Islet precursor cell (in vitro differentiated cells): ENCODE results near the gene ATF7.
A peak's percentile ranks its signal among the peaks of the same experiment; 100 is the strongest.
"Not testable (repeated sequence)": the region's sequence is repeated elsewhere in the genome, so short reads cannot be mapped to it uniquely, and the experiment has no call there.

Experiments used
- DNase-seq: peaks from one replicate; pipeline ENCODE4 v3.0.0-alpha.2; 2018

Gene ATF7

DNA sequence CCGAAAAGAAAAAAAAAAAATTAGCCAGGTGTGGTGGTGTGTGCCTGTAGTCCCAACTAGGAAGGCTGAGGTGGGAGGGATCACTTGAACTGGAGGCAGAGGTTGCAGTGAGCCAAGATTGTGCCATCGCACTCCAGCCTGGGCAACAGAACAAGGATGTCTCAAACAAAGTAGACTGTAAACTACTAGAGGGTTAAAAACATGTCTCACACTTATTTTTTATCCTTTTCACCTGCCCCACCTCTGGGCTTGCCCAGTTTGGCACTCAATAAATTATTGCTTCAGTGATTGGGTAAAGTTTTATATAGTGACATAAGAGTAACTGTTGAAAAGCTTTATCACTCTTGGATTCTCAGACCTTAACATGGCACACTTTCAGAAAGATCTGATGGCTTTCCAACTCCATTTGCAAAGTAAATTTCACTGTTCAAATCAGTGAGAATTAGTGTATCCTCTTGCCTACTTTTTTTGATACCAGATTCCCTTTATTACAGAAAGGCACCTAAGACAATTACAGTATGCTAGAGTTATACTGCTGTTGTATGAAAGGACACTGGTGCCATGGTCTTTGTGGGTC, 62.6 kb downstream of the ATF7 start:
- DNase-seq = no peak

- DNase-seq = no peak
These were observed 64.6 kb downstream of the ATF7 start for GRCh38 chr12:53561590-53561953.

DNA sequence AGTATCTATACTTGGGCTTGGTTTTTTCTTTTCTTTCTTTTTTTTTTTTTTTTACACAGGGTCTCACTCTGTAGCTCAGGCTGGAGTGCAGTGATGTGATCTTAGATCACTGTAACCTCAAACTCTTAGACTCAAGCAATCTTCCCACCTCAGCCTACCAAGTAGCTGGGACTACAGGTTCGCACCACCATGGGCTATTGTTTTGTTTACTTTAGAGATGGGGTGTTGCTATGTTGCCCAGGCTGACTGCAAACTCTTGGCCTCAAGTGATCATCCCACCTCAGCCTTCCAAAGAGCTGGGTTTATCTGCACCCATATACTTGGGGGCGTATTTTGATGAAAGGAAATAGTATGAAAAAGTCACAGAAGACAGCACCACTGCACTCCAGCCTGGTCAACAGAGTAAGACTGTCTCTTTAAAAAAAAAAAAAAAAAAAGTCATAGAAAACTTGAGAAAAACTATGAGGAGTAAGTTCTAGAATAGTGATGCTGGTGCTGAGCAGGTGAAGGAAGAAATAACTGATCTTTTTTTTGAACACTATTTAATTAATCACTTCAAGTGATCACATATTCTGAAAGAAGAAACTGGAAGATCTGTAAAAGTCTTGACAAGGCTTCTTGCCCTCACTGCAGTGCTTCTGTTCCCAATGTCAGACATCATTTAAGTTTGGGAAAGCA, 65.1 kb downstream of the ATF7 start:
- no peak for DNase-seq

GRCh38 chr12:53560351-53560750, 65.8 kb downstream of the ATF7 start:
- DNase-seq = no peak

DNA sequence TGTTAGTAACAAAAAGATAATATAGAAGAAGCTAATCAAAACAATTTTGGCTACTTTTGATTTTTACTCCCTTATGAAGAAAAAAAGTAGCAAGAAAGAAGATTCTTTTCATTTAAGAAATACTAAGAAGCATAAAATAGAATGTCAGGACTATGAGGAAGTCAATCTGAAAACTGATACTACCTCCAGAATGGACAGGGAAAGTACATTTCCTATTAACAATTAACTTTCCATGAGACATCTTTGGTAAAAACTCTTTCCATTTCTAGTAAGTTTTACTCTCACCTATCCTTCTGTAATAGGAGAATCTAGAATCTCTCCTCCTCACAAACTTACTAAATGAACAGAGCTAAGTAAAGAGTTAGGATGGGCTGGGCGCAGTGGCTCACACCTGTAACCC, 67.6 kb downstream of the ATF7 start:
- DNase-seq = no peak

- DNase-seq = no peak
These were observed 73.5 kb downstream of the ATF7 start for GRCh38 chr12:53552361-53553327.

DNA sequence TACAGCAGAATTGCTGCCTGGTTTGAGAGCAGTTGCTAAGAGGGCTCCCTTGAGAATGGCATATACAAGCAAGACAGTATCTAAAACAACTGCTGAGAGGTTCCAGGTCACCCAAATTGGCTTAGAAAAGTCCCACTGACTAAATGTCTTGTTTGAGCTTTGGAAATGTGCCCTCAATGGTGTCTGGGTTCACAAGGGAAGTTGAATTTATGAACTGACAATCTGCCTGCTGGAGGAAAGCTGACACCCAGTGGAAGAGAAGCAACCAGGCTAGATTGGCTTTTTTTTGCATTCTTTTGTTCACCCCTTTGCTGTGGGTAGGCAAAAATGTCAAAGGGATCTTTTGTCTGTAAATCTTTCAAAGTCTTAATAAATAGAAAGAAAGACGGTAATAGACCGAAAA, 74.3 kb downstream of the ATF7 start:
- no peak for DNase-seq

- no peak for DNase-seq
These were observed 75.6 kb downstream of the ATF7 start for GRCh38 chr12:53550595-53550994.

GRCh38 chr12:53550131-53550530, 76.1 kb downstream of the ATF7 start:
- DNase-seq = not testable (repeated sequence)

GRCh38 chr12:53548354-53548753, 77.8 kb downstream of the ATF7 start:
- DNase-seq = not testable (repeated sequence)

DNA sequence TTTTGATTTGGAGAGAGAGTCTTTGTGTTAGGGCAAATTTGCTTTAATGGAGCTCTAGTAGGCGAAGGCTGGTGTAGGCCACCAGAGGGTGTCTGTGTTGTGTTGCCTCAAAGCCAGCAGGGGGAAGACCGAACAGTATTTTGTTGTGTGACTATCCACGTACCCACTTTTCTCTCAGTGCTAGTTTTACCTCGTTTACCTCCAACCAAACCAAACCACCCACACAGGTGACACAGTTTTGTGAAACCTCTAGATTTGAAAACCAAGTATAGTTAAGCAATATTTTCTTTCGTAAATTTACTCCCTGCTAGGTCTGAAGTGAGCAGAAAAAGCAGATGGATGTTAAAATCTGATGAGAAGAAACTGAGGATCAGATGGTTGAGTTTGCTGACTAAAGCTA, 82.6 kb downstream of the ATF7 start:
- peak; percentile 81 for DNase-seq

- no peak for DNase-seq
These were observed 86.7 kb downstream of the ATF7 start for GRCh38 chr12:53539526-53539925.

GRCh38 chr12:53538209-53538689, 87.9 kb downstream of the ATF7 start:
- DNase-seq = peak; percentile 72

GRCh38 chr12:53536962-53537361, 89.2 kb downstream of the ATF7 start:
- no peak for DNase-seq

DNA sequence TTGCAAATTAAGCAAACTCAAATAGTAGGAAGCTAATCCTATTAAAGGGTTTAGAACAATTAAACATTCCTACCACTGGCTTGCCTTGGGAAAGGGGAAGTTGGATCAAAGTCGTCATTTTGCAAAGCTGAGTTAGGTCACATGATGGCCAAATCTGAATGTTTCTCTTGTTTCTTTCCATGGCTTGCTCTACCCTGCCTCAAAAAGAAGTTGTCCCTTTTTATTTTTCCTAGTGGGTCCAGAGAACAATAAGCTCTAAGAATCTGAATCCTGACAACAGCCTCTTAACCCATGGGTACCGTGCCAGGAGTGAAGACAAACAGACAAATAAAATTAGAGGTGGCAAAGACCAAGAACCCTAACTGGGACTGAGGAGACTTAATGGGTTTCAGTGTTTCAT, 92.7 kb downstream of the ATF7 start:
- no peak for DNase-seq

DNA sequence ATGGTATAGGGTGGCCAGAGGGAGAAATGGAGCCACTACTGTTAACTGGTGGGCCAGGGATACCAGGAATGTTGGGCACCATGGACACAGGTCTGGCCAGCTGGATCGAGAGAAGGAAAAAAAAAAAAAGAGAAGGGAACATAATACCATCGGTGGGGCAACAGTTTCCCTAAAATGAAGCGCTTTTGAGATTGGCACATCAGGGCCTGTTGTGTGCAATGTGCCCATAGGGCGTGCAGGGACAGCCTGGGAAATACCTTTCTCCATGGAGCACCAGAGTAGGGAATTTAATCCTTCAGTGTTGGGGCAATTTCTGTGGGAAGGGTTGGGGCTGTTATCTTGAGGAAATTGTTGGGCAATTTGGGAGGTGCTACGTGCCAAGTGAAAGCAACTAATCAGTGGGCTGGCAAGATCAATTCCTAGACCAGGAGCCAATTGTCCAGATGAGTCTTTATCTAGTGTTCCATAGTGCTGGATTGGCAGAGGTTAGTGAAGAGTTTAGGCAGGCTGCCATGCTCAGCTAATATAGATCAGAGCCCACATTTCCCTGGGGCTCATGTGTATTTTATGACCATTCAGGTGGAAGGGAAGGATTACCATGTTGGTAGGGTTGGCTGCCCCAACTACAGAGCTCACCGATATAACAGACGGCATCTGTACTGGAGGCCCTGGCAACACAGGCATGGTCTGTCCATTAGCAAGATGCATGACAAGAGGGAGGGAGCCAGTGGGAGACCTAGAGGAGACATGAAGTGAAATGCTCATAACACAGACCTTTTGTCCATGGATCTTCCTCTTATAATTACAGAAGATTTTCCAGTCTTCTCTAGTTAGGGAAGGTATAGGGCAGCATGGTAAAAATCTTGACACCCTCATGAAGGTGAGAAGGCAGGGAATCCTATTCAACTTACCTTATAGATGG, 93.4 kb downstream of the ATF7 start:
- DNase-seq = no peak

DNA sequence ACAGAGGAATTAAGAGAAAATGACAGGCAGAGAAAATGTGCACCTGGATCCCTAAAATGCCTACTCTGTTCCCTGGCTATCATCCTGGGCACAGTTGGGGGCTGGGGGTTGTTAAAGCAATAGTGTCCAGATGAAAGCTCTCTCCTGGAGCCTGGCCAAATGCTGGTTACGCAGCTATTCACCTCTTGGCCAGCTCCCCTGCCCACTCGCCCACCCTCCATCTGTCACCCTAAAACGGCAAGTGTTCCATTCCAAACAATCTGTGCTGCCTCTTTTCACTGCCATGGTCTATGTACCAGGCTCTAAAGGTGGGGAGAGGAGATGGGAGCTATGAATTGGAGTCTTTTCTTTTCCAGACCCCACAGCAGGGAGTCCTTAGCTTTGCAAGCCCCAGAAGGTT, 94.2 kb downstream of the ATF7 start:
- DNase-seq = no peak

- DNase-seq = no peak
These were observed 95.3 kb downstream of the ATF7 start for GRCh38 chr12:53530920-53531319.

DNA sequence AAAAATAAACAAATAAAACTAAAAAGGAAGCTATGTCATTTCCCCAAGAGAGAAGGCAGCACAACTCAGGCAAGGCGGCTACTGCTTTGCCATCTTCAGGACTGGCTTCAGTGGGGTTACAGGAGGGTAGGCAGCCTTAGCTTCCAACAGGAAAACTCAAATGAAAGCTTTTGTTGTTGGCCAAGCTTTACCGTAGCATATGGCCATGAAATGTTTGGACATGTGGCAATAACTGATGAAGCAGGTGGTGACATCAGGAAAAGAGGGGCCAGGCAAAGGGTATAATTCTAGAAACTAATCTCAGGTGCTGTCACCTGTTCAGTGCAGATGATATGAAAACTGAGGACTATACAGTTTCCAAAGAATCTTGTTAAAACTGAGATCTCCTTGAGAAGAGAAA, 96.1 kb downstream of the ATF7 start:
- DNase-seq = no peak

GRCh38 chr12:53524476-53524875, 101.7 kb downstream of the ATF7 start:
- no peak for DNase-seq

GRCh38 chr12:53523131-53523530, 103.1 kb downstream of the ATF7 start:
- DNase-seq = peak; percentile 44

DNA sequence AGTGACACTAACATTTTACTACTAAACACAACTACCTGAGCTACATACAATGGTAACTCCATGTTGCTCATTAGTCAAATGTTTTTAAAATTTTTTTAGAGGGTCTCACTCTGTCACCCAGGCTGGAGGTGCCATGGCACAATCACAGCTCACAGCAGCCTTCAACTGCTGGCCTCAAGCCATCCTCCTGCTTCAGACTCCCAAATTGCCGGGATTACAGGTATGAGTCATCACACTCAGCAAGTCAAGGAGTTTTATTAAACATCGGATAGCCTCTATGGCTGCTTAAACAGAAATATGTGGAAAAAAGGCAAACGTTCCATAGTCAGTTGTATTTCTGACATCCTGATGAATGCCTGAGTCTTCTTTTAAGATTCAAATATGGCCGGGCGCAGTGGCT, 107.8 kb downstream of the ATF7 start:
- no peak for DNase-seq
